Stimulated activated CD8-positive, alpha-beta memory T cell treated with anti-CD3 and anti-CD28 coated beads, Interleukin-12 subunit alpha, Interleukin-12 subunit beta, amount 100 ng/mL, for 24 hours (primary cell): ENCODE measurements around the gene LRP3.
"Not testable (repeated sequence)": the region's sequence is repeated elsewhere in the genome, so short reads cannot be mapped to it uniquely, and the experiment has no call there.

Source experiments
- DNase-seq: peaks from one replicate; pipeline ENCODE4 v3.0.0-alpha.2; 2020; ENCODE audit errors: extremely low read depth

Gene LRP3

GRCh38 chr19:33216198-33216830 lies 22.2 kb downstream of the LRP3 start:
- no peak for DNase-seq

- DNase-seq, result no peak
These were observed 23.8 kb downstream of the LRP3 start for GRCh38 chr19:33217881-33218280.

GRCh38 chr19:33219261-33219815 lies 25.2 kb downstream of the LRP3 start:
- no peak for DNase-seq

- no peak for DNase-seq
These were observed 26.0 kb downstream of the LRP3 start for GRCh38 chr19:33220115-33220514.

- no peak for DNase-seq
These were observed 26.6 kb downstream of the LRP3 start for GRCh38 chr19:33220735-33221134.

- DNase-seq, result no peak
These were observed 27.5 kb downstream of the LRP3 start for GRCh38 chr19:33221638-33222037.

- DNase-seq, result not testable (repeated sequence)
These were observed 28.1 kb downstream of the LRP3 start for GRCh38 chr19:33222255-33222654.

GRCh38 chr19:33224694-33225457 lies 30.7 kb downstream of the LRP3 start:
- no peak for DNase-seq

GRCh38 chr19:33225458-33225926 lies 31.4 kb downstream of the LRP3 start, which contains the start of gene SLC7A10:
Gene SLC7A10, minus strand, starts transcription at chr19:33225850. Its CDS starts 147 bp downstream, at chr19:33225703.
- DNase-seq, result no peak

GRCh38 chr19:33226550-33227241 lies 32.6 kb downstream of the LRP3 start:
- no peak for DNase-seq

- no peak for DNase-seq
These were observed 33.1 kb downstream of the LRP3 start for GRCh38 chr19:33227242-33227650.

GRCh38 chr19:33227870-33228599 lies 33.9 kb downstream of the LRP3 start:
- no peak for DNase-seq

GRCh38 chr19:33229962-33230361 lies 35.8 kb downstream of the LRP3 start:
- DNase-seq, result no peak

GRCh38 chr19:33231511-33231910 lies 37.4 kb downstream of the LRP3 start:
- DNase-seq, result no peak

GRCh38 chr19:33232656-33233055 lies 38.5 kb downstream of the LRP3 start:
- no peak for DNase-seq

GRCh38 chr19:33233056-33233873 lies 39.1 kb downstream of the LRP3 start:
- DNase-seq, result no peak

- no peak for DNase-seq
These were observed 40.0 kb downstream of the LRP3 start for GRCh38 chr19:33234092-33234491.

GRCh38 chr19:33234736-33235135 lies 40.6 kb downstream of the LRP3 start:
- no peak for DNase-seq

GRCh38 chr19:33235269-33235995 lies 41.3 kb downstream of the LRP3 start:
- DNase-seq, result peak; percentile 36

GRCh38 chr19:33235996-33236350 lies 41.8 kb downstream of the LRP3 start:
- DNase-seq, result no peak
